OCI-LY1 (cell line): Measurements from ENCODE around the gene ADAMTS7.

Experiments
- CTCF ChIP-seq: fragments of 200-600 bp; sonication (generic), shearing (Covaris generic); IDR thresholded peaks from 2 replicates; pipeline ENCODE4 v1.5.1; 2017; ENCODE audit warnings: mild to moderate bottlenecking, antibody characterized with exemption, low read length, moderate library complexity, mixed read lengths
- EZH2 ChIP-seq: fragments of 200-600 bp; sonication (generic), shearing (Covaris generic); IDR thresholded peaks from 2 replicates; pipeline ENCODE4 v1.8.0; 2017; ENCODE audit warnings: borderline replicate concordance, mixed run types, mild to moderate bottlenecking, antibody characterized with exemption, low read length, moderate library complexity, mixed read lengths

GRCh38 chr15:78730955-78731354 lies 80.3 kb downstream of the ADAMTS7 start:
- TF ChIP-seq CTCF (no peak), EZH2 (no peak)
